Measurements from ENCODE around the gene C4BPA. TPM values are rescaled to one million over a fixed set of nuclear protein-coding genes. Genes with fewer than 3 reads are reported as not detected.
A peak's percentile ranks its signal among the peaks of the same experiment; 100 is the strongest.

The C4BPA gene
- total and polyA plus RNA-seq, 5 donors from 2014 or later, result not detected

GRCh38 chr1:207060596-207060995 is 43.4 kb upstream of the C4BPA start:
- H3K4me1 Mint-ChIP-seq, result no peaks in the 10 kb centered on the region
- H3K9me3 Mint-ChIP-seq, result no peaks in the 10 kb centered on the region
- ATAC-seq (ENCODE audit: low read depth in 2 of 2), result no peak
- H3K27ac Mint-ChIP-seq, result no peak overlapping the region
- Histone ChIP-seq H3K4me3 (ENCODE audit: low read depth, low read length) (no peak overlapping the region), H3K4me1 (ENCODE audit: control insufficient read depth, insufficient read depth, low read length, poor library complexity, severe bottlenecking) (no peaks in the 10 kb centered on the region), H3K27ac (ENCODE audit: insufficient read depth, low read length, poor library complexity, severe bottlenecking) (no peak overlapping the region), H3K9me3 (ENCODE audit: control insufficient read depth in 2 of 2, low read length in 2 of 2) (no peaks in the 10 kb centered on the region), H3K27me3 (ENCODE audit: control insufficient read depth, insufficient read depth, low read length) (peaks cover 7% of the 10 kb centered on the region), H3K36me3 (ENCODE audit: control insufficient read depth, insufficient read depth, low read length) (no peaks in the 10 kb centered on the region)
- peaks cover 4% of the 10 kb centered on the region for H3K27me3 Mint-ChIP-seq
- H3K4me3 Mint-ChIP-seq, result no peak overlapping the region
- peaks cover 15% of the 10 kb centered on the region for H3K36me3 Mint-ChIP-seq
- DNase-seq, result no peak

GRCh38 chr1:207062058-207062457 is 42.0 kb upstream of the C4BPA start:
- ATAC-seq (ENCODE audit: low read depth in 2 of 2) (no peak), DNase-seq (no peak)
- no peaks in the 10 kb centered on the region for H3K9me3 Mint-ChIP-seq
- no peaks in the 10 kb centered on the region for H3K9me3 ChIP-seq (ENCODE audit: control insufficient read depth in 2 of 2, low read length in 2 of 2)
- H3K4me1 ChIP-seq (ENCODE audit: control insufficient read depth, insufficient read depth, low read length, poor library complexity, severe bottlenecking), result no peaks in the 10 kb centered on the region
- no peaks in the 10 kb centered on the region for H3K27me3 Mint-ChIP-seq
- H3K4me3 ChIP-seq (ENCODE audit: low read depth, low read length), result no peak overlapping the region
- no peak overlapping the region for H3K27ac Mint-ChIP-seq
- H3K36me3 Mint-ChIP-seq, result peaks cover 15% of the 10 kb centered on the region
- H3K4me3 Mint-ChIP-seq, result no peak overlapping the region
- no peak overlapping the region for H3K27ac ChIP-seq (ENCODE audit: insufficient read depth, low read length, poor library complexity, severe bottlenecking)
- H3K27me3 ChIP-seq (ENCODE audit: control insufficient read depth, insufficient read depth, low read length), result peaks cover 4% of the 10 kb centered on the region
- no peaks in the 10 kb centered on the region for H3K4me1 Mint-ChIP-seq
- no peaks in the 10 kb centered on the region for H3K36me3 ChIP-seq (ENCODE audit: control insufficient read depth, insufficient read depth, low read length)

- DNase-seq (no peak), ATAC-seq (ENCODE audit: low read depth in 2 of 2) (no peak)
- Histone ChIP-seq H3K27ac (ENCODE audit: insufficient read depth, low read length, poor library complexity, severe bottlenecking) (no peak overlapping the region), H3K36me3 (ENCODE audit: control insufficient read depth, insufficient read depth, low read length) (no peaks in the 10 kb centered on the region), H3K27me3 (ENCODE audit: control insufficient read depth, insufficient read depth, low read length) (peaks cover 4% of the 10 kb centered on the region), H3K4me1 (ENCODE audit: control insufficient read depth, insufficient read depth, low read length, poor library complexity, severe bottlenecking) (no peaks in the 10 kb centered on the region), H3K4me3 (ENCODE audit: low read depth, low read length) (no peak overlapping the region), H3K9me3 (ENCODE audit: control insufficient read depth in 2 of 2, low read length in 2 of 2) (no peaks in the 10 kb centered on the region)
- Mint-ChIP-seq H3K27ac (no peak overlapping the region), H3K4me1 (no peaks in the 10 kb centered on the region), H3K9me3 (no peaks in the 10 kb centered on the region), H3K27me3 (no peaks in the 10 kb centered on the region), H3K36me3 (peaks cover 15% of the 10 kb centered on the region), H3K4me3 (no peak overlapping the region)
Observed at GRCh38 chr1:207063014-207063413, 41.0 kb upstream of the C4BPA start.

- H3K36me3 ChIP-seq (ENCODE audit: control insufficient read depth, insufficient read depth, low read length), result no peaks in the 10 kb centered on the region
- peaks cover 20% of the 10 kb centered on the region for H3K36me3 Mint-ChIP-seq
Observed at GRCh38 chr1:207064561-207064960, 39.5 kb upstream of the C4BPA start.

GRCh38 chr1:207067185-207067584 is 36.8 kb upstream of the C4BPA start:
- Histone ChIP-seq H3K4me3 (ENCODE audit: low read depth, low read length) (no peak overlapping the region), H3K36me3 (ENCODE audit: control insufficient read depth, insufficient read depth, low read length) (no peaks in the 10 kb centered on the region), H3K27ac (ENCODE audit: insufficient read depth, low read length, poor library complexity, severe bottlenecking) (no peak overlapping the region), H3K27me3 (ENCODE audit: control insufficient read depth, insufficient read depth, low read length) (no peaks in the 10 kb centered on the region), H3K4me1 (ENCODE audit: control insufficient read depth, insufficient read depth, low read length, poor library complexity, severe bottlenecking) (no peaks in the 10 kb centered on the region), H3K9me3 (ENCODE audit: control insufficient read depth in 2 of 2, low read length in 2 of 2) (no peaks in the 10 kb centered on the region)
- Mint-ChIP-seq H3K4me3 (no peak overlapping the region), H3K9me3 (peaks cover 0 to 2% (median 0%) of the 10 kb centered on the region in 7 donors), H3K4me1 (peaks cover 0 to 5% (median 2%) of the 10 kb centered on the region in 4 donors), H3K27ac (no peak overlapping the region), H3K36me3 (peaks cover 20% of the 10 kb centered on the region), H3K27me3 (peaks cover 5% of the 10 kb centered on the region)
- no peak for DNase-seq
- ATAC-seq (ENCODE audit: low read depth in 2 of 2), result no peak

More at GRCh38 chr1:207064561-207064960, 39.5 kb upstream of the C4BPA start:
- no peak for ATAC-seq (ENCODE audit: low read depth in 2 of 2)
- H3K27me3 Mint-ChIP-seq, result no peaks in the 10 kb centered on the region
- H3K27ac Mint-ChIP-seq, result no peak overlapping the region
- Histone ChIP-seq H3K27ac (ENCODE audit: insufficient read depth, low read length, poor library complexity, severe bottlenecking) (no peak overlapping the region), H3K27me3 (ENCODE audit: control insufficient read depth, insufficient read depth, low read length) (peaks cover 3% of the 10 kb centered on the region), H3K4me3 (ENCODE audit: low read depth, low read length) (no peak overlapping the region), H3K9me3 (ENCODE audit: control insufficient read depth in 2 of 2, low read length in 2 of 2) (no peaks in the 10 kb centered on the region), H3K4me1 (ENCODE audit: control insufficient read depth, insufficient read depth, low read length, poor library complexity, severe bottlenecking) (no peaks in the 10 kb centered on the region)
- peaks cover 0 to 2% (median 0%) of the 10 kb centered on the region in 7 donors for H3K9me3 Mint-ChIP-seq
- H3K4me3 Mint-ChIP-seq, result no peak overlapping the region
- no peaks in the 10 kb centered on the region for H3K4me1 Mint-ChIP-seq
- no peak for DNase-seq

GRCh38 chr1:207067665-207068064 is 36.4 kb upstream of the C4BPA start:
- Histone ChIP-seq H3K36me3 (ENCODE audit: control insufficient read depth, insufficient read depth, low read length) (no peaks in the 10 kb centered on the region), H3K9me3 (ENCODE audit: control insufficient read depth in 2 of 2, low read length in 2 of 2) (no peaks in the 10 kb centered on the region), H3K4me3 (ENCODE audit: low read depth, low read length) (no peak overlapping the region), H3K27me3 (ENCODE audit: control insufficient read depth, insufficient read depth, low read length) (no peaks in the 10 kb centered on the region), H3K27ac (ENCODE audit: insufficient read depth, low read length, poor library complexity, severe bottlenecking) (no peak overlapping the region), H3K4me1 (ENCODE audit: control insufficient read depth, insufficient read depth, low read length, poor library complexity, severe bottlenecking) (no peaks in the 10 kb centered on the region)
- Mint-ChIP-seq H3K9me3 (peaks cover 0 to 2% (median 0%) of the 10 kb centered on the region in 7 donors), H3K27ac (no peak overlapping the region), H3K4me1 (peaks cover 0 to 5% (median 2%) of the 10 kb centered on the region in 4 donors), H3K27me3 (peaks cover 5% of the 10 kb centered on the region), H3K4me3 (no peak overlapping the region), H3K36me3 (peaks cover 17% of the 10 kb centered on the region)
- DNase-seq, result no peak
- no peak for ATAC-seq (ENCODE audit: low read depth in 2 of 2)

GRCh38 chr1:207069061-207069460 is 35.0 kb upstream of the C4BPA start:
- peaks cover 5% of the 10 kb centered on the region for H3K36me3 Mint-ChIP-seq
- no peaks in the 10 kb centered on the region for H3K36me3 ChIP-seq (ENCODE audit: control insufficient read depth, insufficient read depth, low read length)
- ATAC-seq (ENCODE audit: low read depth in 2 of 2) (peak in 1 of 2 donors; percentile 14), DNase-seq (no peak)
- no peak overlapping the region for H3K27ac ChIP-seq (ENCODE audit: insufficient read depth, low read length, poor library complexity, severe bottlenecking)
- no peak overlapping the region for H3K4me3 ChIP-seq (ENCODE audit: low read depth, low read length)
- no peak overlapping the region for H3K27ac Mint-ChIP-seq
- peaks cover 8% of the 10 kb centered on the region for H3K27me3 Mint-ChIP-seq
- H3K27me3 ChIP-seq (ENCODE audit: control insufficient read depth, insufficient read depth, low read length), result peaks cover 3% of the 10 kb centered on the region
- H3K9me3 Mint-ChIP-seq, result peaks cover 0 to 2% (median 0%) of the 10 kb centered on the region in 7 donors
- no peaks in the 10 kb centered on the region for H3K4me1 ChIP-seq (ENCODE audit: control insufficient read depth, insufficient read depth, low read length, poor library complexity, severe bottlenecking)
- no peaks in the 10 kb centered on the region for H3K9me3 ChIP-seq (ENCODE audit: control insufficient read depth in 2 of 2, low read length in 2 of 2)
- peaks cover 0 to 5% (median 2%) of the 10 kb centered on the region in 4 donors for H3K4me1 Mint-ChIP-seq
- no peak overlapping the region for H3K4me3 Mint-ChIP-seq

GRCh38 chr1:207069858-207070506 is 34.1 kb upstream of the C4BPA start:
- Mint-ChIP-seq H3K4me1 (peaks cover 0 to 5% (median 2%) of the 10 kb centered on the region in 4 donors), H3K27me3 (peaks cover 18% of the 10 kb centered on the region), H3K36me3 (peaks cover 8% of the 10 kb centered on the region), H3K27ac (no peak overlapping the region), H3K4me3 (no peak overlapping the region), H3K9me3 (peaks cover 0 to 2% (median 0%) of the 10 kb centered on the region in 7 donors)
- DNase-seq (no peak), ATAC-seq (ENCODE audit: low read depth in 2 of 2) (no peak)
- H3K9me3 ChIP-seq (ENCODE audit: control insufficient read depth in 2 of 2, low read length in 2 of 2), result no peaks in the 10 kb centered on the region
- no peaks in the 10 kb centered on the region for H3K36me3 ChIP-seq (ENCODE audit: control insufficient read depth, insufficient read depth, low read length)
- H3K4me3 ChIP-seq (ENCODE audit: low read depth, low read length), result no peak overlapping the region
- H3K27me3 ChIP-seq (ENCODE audit: control insufficient read depth, insufficient read depth, low read length), result peaks cover 9% of the 10 kb centered on the region
- no peaks in the 10 kb centered on the region for H3K4me1 ChIP-seq (ENCODE audit: control insufficient read depth, insufficient read depth, low read length, poor library complexity, severe bottlenecking)
- H3K27ac ChIP-seq (ENCODE audit: insufficient read depth, low read length, poor library complexity, severe bottlenecking), result no peak overlapping the region

All from CD4-positive, CD25-positive, alpha-beta regulatory T cell (primary cell).